Activated CD8-positive, alpha-beta memory T cell treated with anti-CD3 and anti-CD28 coated beads, Interleukin-2, amount 50 U/mL, for 4 hours (primary cell): ENCODE measurements around the gene CEBPB.
"Not testable (repeated sequence)": the region's sequence is repeated elsewhere in the genome, so short reads cannot be mapped to it uniquely, and the experiment has no call there.

Experiments
- DNase-seq: peaks from one replicate; pipeline ENCODE4 v3.0.0-alpha.2; 2020

CEBPB gene

DNA sequence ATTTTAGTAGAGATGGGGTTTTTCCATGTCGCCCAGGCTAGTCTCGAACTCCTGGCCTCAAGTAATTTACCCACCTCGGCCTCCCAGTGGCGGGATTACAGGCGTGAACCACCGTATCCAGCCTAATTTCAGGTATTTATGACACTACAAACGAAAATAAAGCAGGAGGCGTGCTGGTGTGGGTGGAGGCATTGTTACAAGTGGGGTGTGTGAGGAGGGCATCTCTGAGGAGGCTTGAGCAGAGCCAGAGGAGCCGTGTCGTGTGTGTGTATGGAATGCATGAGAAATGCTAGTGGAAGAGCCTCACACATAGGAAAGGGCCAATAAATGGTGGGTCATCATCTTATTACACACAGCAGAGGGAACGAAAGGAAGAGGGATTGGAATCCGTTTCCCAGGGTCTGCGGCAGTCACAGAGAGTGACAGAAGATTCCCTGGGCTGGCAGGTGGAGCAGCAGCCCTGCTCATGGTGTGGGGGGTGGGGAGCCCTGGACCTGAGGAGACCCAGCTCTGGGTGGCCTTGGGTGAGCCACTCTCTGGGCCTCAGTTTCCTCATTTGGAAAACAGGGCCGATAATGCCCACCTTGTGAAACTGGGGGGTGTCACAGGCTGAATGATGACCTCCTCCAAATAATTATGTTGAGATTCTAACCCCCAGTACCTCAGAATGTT lies 19.9 kb upstream of the CEBPB start:
- no peak for DNase-seq

DNA sequence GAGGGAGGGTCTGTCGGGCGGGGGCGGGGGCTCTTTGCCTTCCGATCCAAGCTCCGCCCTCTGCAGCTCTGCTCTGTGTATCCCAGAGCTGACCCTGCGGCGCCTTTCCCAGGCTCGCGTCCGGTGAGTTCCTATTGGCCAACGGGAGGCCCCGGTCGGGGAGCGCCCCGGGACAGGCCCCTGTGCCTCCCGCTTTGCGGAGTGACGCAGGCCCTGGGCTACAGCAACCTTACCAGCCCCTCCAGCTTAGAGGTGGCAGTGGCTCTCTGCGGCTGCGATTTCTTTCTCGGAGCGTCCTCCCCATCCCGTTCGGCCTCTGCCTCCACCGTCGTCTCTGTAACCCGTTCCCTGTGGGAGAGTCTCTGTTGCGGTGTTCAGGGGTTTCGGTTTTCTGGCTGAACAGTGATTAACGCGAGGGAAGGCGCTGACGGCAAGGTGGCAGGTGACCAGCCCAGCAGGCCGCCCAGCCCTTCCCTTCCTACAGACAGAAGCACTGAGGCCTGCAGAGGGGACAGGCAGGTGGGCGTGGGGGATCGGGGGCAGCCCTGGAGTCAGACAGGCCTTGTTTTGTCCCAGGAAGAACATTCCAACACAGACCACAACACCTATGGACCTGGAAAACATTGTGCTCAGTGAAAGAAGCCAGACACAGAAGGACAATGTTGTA lies 18.1 kb upstream of the CEBPB start:
- no peak for DNase-seq

DNA sequence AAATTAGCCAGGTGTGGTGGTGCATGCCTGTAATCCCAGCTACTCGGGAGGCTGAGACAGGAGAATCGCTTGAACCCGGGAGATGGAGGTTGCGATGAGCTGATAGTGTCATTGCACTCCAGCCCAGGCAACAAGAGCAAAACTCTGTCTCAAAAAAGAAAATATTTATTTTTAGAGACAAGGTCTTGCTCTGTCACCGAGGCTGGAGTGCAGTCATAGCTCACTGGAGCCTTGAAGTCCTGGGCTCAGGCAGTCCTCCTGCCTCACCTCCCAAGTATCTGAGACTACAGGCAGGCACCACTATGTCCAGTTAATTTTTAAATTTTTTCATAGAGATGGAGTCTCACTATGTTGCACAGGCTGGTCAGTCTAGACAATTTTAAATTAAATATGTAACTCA lies 16.2 kb upstream of the CEBPB start:
- DNase-seq: no peak

DNA sequence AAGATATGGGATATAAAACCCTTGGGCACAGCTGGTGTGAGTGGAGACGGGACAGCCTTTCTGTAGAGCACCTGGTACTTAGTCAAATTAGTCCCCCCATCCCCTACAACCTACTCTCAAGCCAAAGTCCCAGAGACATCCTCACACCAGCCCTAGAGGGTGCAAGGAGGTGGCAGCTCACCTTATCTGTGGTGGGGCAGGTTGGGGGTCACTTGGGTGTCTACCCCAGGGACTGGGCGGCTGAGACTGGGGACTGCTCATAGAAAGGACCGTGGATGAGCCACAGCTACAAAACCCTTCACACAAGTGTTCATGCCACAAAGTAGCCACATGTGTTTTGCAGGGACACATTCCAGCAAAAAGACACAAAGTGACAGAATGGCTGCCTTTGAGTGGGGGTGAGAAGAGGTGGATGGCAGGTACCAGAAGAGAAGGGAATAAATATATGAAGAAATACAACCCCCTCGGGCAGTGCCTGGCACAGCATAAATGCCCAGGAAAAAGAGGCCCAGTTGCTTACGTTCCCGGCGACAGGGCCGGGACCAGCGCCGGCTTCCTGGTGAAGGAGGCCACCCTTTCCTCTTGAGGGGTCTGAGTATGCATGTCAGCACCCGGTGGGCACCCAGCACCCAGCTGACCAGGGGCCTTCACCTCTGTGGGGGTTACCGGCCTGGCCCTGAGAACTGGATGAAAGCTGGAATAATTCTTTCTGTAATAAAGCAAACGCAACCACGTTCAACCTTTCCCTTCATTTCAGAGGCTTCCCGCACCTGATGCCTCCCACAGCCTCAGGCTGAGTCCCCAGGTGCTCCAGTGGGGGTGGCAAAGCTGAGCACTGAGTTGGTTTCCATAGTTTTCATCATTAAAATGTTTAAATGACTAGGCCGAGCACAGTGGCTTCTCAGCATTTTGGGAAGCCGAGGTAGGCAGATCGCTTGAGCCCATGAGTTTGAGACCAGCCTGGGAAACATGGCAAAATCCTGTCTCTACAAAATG lies 14.4 kb upstream of the CEBPB start:
- no peak for DNase-seq

DNA sequence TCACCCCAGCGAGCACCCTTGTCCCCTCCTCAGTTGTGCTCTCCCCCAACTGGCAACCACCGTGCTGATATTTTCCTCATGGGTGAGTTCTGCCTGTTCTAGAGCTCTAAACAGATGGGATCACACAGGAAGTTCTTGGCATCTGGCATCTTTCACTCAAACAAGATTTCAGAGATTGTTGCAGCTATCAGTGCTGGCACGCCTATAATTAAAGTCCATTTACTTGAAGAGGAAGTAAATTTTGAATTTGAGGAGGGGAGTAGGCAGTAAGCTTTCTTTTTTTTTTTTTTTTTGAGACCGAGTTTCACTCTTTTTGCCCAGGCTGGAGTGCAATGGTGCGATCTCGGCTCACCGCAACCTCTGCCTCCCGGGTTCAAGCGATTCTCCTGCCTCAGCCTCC lies 12.0 kb upstream of the CEBPB start:
- DNase-seq: not testable (repeated sequence)

DNA sequence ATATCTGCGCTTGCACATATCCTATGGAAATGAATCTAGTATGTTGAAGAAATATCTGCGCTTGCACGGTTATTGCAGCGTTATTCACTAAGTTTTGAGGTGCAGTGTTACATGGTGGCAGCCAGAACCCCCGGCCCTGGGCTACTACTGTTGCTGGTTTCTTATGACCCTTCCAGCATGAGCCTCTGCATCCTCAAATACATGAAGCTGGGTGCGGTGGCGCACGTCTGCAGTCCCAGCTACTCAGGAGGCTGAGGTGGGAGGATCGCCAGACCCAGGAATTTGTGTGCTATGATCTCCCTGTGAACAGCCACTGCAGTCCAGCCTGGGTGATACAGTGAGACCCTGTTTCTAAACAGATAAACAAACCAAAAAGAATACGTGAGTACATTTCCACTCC lies 9.3 kb upstream of the CEBPB start:
- no peak for DNase-seq

DNA sequence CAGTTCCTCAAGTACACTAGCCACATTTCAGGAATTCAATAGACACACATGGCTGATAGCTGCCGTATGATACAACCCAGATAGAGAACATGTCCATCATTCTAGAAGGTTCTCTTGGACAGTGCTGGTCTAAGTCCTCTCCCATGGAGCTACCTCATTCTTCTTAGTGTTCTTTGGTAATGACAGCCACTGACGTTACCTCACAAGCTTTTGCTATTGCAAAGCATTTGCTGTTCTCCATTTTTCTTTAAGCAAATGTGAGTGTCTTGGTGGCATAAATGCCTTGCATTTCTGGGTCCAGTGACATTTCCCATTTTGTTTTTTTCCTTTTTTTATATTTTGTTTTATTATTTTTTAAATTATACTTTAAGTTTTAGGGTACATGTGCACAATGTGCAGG lies 8.3 kb upstream of the CEBPB start:
- DNase-seq: no peak

DNA sequence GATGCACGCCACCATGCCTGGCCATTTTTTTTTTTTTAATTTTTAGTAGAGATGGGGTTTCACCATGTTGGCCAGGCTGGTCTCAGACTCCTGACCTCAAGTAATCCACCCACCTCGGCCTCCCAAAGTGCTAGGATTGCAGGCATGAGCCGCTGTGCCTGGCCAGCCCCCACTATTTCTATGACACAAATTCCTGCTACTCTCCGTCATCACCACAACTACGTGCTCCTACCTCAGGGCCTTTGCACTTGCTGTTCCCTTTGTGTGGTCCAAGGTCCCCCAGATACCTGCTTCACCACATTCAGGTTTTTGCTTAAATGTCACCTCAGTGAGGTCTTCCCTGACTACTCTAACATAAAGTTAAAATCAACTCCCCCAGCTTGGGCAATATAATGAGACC lies 5.2 kb upstream of the CEBPB start:
- no peak for DNase-seq

DNA sequence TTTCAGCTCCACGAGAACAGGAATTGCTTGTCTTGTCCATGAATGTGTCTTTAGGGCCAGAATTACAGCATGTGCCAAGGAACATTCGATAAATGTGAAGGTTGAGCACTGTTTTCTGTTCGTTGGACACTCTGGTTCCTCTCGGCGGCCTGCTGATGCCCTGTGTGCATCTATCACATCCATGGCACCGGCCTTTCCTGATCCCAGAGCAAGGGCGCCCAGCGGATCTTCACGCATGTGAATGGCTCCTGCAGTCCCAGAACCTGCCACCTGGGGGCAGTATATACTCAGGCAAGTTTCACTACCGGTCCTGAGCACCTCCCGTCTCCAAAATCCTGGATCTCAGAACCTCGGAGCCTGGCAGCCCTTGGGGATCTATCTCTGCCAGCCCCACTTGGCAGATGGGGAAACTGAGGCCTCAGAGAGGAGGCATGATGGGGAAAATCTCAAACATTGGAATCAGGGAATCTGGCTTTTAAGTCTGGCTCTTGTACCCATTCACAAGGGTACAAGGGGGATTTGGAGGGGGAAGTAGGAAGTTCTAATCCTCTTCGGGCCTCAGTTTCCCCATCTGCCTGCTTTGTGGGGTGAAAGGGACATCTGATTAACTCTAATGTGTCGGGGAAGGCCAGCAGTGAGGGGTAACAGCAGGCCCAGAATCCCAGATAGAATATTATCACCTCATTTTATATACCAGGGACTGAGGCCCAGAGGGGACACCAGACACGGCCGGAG lies 4.3 kb upstream of the CEBPB start:
- DNase-seq: peak; percentile 91

DNA sequence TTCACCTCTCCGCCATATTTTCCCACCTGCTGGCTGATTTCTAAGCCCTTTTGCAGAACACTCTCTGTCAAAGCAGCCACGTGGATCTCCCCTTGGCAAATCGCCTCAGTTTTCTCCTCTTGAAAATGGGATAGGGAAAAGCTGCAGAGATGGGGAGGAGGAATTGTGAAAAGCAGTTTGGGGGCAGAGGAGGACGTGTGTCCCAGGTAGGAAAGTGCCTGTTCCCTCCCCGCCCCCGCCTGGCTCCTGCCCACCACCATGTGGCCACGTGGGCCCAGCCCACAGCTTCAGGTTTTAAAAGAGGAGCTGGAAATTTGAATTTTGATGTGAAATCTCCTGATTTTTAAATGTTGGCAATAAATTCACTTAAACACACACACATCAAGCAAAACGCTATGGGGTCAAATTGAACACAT lies 3.6 kb upstream of the CEBPB start:
- no peak for DNase-seq

DNA sequence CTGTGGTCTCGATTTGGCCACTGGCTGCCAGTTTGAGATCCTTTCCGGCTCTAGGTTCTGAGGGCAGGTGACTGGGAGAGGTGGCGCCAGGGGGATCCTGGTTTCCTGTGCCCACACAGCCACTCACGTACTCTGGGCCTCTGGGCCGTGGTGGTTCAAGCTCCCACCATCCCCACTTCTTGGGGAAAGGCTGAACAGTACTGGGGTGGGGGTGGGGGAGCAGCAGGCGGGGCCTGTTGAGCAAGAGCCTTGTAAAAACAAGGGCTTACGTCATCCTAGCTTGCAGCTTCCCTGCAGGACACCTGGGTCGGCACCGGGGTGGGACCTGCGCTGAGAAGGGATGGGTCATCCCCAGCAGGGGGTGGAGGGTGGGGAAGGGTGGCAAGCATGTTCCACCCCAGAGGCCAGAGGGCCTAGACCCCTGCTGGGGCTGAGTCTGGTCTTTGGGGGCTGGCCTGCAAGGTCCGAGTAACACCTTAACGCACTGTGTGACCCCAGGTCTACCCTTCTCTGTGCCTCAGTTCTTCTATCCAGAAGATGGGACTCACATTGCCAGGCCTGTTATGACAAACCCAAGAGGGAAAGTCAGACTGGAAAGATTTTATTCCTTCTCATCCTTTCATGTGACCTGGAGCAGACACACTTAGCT lies 3.1 kb upstream of the CEBPB start:
- DNase-seq: no peak

DNA sequence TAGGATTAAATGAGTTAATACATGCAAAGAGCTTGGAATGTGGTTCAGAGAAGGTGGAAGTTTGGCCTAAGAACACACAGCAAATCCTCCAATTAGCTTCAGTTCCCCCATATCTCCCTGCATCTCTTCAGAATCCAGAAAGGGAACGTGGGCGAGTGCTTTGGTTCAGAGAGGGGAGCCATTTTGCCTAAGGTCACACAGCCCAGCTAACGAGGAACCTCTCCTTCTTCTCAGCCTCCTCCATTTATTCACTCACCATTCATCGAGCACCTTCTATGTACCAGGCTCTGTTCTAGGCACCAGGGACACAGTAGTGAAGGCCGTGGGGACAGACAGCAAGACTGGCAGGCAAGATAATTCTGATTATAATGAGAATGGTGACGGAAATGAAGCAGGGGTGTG lies 2.3 kb upstream of the CEBPB start:
- DNase-seq: no peak

DNA sequence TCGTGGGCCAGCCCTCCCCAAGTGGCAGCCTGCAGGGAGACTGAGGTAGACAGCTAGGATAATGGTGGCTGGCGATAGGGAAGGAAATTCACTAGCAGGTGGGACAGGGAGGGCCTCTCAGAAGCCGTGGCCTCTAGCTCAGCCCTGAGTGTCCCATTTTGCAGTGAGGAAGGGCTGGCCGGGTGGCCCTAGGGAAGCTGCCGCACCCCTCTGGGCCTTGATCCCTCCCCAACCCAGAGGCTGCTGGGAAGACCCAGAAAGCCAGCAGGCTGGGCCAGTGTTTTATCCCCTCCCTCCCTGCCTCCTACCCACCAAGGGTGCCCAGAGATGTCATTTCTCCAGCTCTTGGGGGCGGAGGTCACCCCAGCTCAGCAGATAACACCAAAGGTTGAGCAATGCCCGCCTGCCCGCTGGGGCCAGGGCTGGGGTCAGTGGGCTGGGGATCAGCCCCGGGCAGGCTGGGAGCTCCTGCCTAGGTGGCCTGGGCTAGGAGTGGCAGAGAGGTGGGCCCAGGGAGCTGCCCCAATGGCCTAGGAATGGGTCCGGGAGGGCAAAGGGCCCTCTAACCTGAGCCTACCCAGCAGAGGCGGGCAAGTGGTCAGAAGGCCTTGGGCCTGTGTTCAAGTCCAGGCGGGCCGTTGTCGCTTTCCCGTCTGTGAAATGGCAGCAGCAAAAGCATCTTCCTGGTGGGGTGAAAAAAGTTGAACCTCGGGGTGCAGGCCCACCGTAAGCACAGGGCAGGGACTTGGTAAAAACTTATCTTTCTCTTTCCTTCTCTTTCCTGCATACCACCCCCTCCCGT lies 1.6 kb upstream of the CEBPB start:
- no peak for DNase-seq

DNA sequence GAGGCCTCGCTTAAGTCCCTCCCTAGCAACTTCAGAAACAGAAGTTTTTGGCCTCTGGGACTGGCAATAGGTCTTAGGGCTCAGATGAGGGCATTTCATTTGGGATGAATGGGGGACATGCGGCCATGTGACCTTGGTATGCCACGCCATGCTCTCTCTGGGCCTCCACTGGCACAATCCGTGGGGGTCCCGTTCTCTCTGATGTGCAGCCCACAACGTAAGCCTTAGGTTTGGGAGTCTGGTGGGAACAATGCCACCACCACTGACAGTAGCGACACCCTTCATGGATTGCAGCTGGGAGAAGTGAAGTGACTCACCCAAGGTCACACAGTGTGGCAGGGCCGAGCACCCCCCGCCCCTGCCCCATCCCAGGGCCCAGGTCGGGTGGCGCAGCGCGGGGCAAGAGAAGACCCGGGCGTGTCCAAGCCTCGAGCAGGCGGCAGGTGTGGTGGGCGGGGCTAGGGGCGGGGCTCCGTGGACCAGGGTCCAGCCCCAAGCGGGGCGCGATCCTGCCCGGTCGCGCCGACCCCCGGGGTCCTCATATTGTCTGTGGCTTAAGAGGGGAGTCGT lies 864 bp upstream of the CEBPB start:
- DNase-seq: peak; percentile 50

DNA sequence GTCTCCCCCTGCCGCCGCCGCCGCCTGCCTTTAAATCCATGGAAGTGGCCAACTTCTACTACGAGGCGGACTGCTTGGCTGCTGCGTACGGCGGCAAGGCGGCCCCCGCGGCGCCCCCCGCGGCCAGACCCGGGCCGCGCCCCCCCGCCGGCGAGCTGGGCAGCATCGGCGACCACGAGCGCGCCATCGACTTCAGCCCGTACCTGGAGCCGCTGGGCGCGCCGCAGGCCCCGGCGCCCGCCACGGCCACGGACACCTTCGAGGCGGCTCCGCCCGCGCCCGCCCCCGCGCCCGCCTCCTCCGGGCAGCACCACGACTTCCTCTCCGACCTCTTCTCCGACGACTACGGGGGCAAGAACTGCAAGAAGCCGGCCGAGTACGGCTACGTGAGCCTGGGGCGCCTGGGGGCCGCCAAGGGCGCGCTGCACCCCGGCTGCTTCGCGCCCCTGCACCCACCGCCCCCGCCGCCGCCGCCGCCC lies 474 bp downstream of the CEBPB start:
- DNase-seq: peak; percentile 66

DNA sequence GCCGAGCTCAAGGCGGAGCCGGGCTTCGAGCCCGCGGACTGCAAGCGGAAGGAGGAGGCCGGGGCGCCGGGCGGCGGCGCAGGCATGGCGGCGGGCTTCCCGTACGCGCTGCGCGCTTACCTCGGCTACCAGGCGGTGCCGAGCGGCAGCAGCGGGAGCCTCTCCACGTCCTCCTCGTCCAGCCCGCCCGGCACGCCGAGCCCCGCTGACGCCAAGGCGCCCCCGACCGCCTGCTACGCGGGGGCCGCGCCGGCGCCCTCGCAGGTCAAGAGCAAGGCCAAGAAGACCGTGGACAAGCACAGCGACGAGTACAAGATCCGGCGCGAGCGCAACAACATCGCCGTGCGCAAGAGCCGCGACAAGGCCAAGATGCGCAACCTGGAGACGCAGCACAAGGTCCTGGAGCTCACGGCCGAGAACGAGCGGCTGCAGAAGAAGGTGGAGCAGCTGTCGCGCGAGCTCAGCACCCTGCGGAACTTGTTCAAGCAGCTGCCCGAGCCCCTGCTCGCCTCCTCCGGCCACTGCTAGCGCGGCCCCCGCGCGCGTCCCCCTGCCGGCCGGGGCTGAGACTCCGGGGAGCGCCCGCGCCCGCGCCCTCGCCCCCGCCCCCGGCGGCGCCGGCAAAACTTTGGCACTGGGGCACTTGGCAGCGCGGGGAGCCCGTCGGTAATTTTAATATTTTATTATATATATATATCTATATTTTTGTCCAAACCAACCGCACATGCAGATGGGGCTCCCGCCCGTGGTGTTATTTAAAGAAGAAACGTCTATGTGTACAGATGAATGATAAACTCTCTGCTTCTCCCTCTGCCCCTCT lies 1.1 kb downstream of the CEBPB start:
- peak; percentile 65 for DNase-seq

DNA sequence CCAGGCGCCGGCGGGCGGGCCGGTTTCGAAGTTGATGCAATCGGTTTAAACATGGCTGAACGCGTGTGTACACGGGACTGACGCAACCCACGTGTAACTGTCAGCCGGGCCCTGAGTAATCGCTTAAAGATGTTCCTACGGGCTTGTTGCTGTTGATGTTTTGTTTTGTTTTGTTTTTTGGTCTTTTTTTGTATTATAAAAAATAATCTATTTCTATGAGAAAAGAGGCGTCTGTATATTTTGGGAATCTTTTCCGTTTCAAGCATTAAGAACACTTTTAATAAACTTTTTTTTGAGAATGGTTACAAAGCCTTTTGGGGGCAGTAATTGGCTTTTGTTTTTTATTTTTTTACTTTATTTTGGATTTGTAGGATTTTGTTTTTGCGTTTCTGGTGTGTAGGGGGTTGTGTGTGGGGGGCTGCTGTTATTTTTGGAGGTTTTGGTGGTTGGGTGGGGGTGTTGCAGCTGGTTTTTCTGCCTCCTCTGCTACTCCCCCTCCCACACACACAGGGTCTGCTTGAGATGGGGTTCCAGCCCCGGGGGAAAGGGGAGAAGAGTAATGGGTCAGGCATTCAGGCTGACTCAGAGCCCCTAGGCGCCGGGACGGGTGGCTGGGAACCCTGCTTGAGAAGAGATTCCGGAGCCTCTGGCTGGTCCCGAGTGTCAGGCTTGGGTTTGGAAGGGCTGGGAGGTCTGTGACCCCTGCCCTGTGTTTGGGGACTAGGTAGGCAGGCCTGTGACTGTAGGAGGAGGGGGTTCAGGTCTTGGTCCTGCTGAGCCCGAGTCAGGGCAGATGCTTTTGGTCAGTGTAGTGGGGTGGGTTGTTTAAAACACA lies 2.0 kb downstream of the CEBPB start:
- DNase-seq: peak; percentile 85

DNA sequence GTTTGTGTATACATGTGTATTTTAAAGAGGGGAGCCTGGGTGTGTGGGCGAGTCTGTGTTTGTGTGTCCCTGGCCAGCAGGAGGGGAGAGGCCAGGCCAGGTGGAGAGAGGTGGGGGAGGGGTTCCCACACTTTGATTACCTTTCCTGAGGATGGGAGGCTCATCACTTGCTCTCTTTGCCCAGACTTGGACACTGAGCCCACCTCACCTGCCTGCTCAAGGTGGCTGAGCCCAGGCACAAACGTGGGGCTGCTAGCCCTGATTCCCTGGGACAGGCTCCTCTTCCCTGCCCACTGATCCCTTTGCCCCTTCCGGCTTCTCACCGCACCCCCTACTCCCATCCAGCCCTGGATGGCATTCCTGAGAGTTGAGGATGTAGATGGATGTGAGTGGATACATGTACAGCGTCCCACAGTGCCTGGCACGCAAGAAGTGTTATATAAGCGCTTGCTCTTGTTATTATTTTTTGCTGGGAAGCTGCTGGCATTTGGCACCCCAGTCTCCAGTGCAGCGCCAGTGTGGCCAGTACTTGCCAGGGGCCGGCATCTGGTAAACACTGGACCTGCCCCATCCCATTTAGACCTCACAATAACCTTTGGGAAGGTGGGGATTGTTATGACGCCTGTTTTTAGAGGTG lies 2.7 kb downstream of the CEBPB start:
- DNase-seq: no peak
